Colonic mucosa (tissue), 4 donors: ENCODE measurements around the gene GPA33. TPM values are rescaled to one million over a fixed set of nuclear protein-coding genes. Genes with fewer than 3 reads are reported as not detected.
A peak's percentile ranks its signal among the peaks of the same experiment; 100 is the strongest.

Experiments
- DNase-seq: peaks from one replicate; pipeline ENCODE4 v3.0.0-alpha.2; 2020
- H3K27ac ChIP-seq: fragments of 200-600 bp; one replicate; pipeline ENCODE4 v1.8.0; 2021
- H3K27me3 ChIP-seq: fragments of 200-600 bp; one replicate; pipeline ENCODE4 v1.8.0; 2021
- H3K36me3 ChIP-seq: fragments of 200-600 bp; one replicate; pipeline ENCODE4 v1.8.0; 2021
- H3K4me1 ChIP-seq: fragments of 200-600 bp; one replicate; pipeline ENCODE4 v1.8.0; 2021; ENCODE audit warnings: mild to moderate bottlenecking
- H3K4me3 ChIP-seq: fragments of 200-600 bp; one replicate; pipeline ENCODE4 v1.8.0; 2021
- H3K9ac ChIP-seq, 2 donors: one replicate each; pipeline ENCODE4 v1.7.0; 2013; ENCODE audit warnings: control low read depth in 2 of 2, low read depth in 2 of 2, low read length in 2 of 2
- H3K9me3 ChIP-seq: fragments of 200-600 bp; one replicate; pipeline ENCODE4 v1.8.0; 2021
- CTCF ChIP-seq: fragments of 200-600 bp; IDR thresholded peaks from one replicate; pipeline ENCODE4 v1.8.0; 2022; ENCODE audit warnings: antibody characterized with exemption, mild to moderate bottlenecking
- intact Hi-C: fragments of 100-400 bp; cut with DNase I; formaldehyde crosslinking; loops from one replicate; pipeline ENCODE4 v1.14.1; 2022
- total RNA-seq, 2 donors: library from RNA; stranded (reverse); fragmentation: NEBNext Ultra II Directional in 1 of 2; extraction: Animal tissue kit (Norgen Biotek cat#: 25700) in 1 of 2; gene quantifications; one replicate each; pipeline ENCODE4 v1.2.1, GENCODE V29; 2021
- donor health status: healthy.
- donor health status: DM: no; HTN: no; CAD: no.
- donor health status: DM: no; HTN: no; CAD: no.

Gene GPA33
- total RNA-seq, 2 donors from 2014 or later: 438 to 531 TPM

DNA sequence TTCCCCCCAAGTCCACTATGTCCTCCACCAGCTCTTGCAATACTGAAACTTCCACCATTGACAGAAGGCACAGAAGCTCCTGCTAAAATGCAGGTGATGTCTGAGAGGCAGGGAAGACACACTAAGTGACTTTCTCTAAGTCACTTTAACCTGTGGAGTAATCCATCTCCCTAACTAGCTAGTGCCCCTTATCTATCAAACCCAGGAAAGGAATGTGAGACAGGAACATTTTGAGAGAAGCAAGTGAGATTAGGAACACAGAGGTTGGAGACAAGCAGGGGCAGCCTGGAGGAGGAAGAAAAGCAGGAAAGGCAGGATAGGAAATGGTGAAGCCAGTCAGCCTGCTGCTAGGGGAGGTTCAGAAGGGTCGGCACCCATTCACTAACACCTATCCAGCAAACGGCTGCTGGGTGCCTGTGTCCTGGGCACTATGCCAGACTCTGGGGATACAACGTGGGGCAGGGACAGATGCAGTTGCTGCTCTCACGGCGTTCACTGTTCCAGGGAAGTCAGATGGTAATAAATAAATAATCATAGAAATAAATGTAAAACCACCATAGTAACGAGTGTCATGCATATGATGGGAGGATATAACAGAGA is 7.0 kb downstream of the GPA33 start:
- H3K36me3 ChIP-seq: no peaks in the 10 kb centered on the region
- peaks cover 10% of the 10 kb centered on the region for H3K4me1 ChIP-seq
- no peak for TF ChIP-seq CTCF
- no peaks in the 10 kb centered on the region for H3K9me3 ChIP-seq
- no peak overlapping the region for H3K4me3 ChIP-seq
- peak; percentile 74 for DNase-seq
- intact Hi-C loops: no loop called here
- H3K27ac ChIP-seq: peak overlapping the region; percentile 93
- no peaks in the 10 kb centered on the region for H3K27me3 ChIP-seq
- H3K9ac ChIP-seq: peak overlapping the region; percentile 69 to 79

DNA sequence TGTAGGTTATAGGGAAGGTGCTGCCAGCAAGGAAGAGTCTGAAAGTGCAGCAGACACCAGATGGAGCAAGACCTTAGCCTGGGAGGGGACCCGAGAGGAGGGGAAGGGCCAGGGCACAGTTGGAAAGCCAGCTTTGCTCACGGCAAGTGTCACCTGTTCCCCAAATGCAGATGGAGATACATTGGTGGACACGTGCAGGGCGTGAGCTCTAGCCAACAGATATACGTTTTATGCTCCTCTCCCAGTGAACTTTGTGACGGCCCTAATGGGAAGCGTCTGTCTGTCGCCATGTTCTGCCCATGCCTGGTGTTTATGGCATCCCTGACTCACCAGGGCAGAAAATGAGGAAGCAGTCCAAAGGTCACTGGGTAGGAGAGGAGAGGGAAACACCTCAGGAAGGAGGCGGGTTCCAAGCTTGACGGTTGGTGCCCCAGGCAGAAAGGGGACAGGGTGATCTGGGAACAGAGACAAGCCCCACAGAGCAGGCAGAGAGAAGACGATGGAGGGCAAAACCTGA is 7.6 kb downstream of the GPA33 start:
- Histone ChIP-seq H3K36me3 (no peaks in the 10 kb centered on the region), H3K4me1 (peaks cover 10% of the 10 kb centered on the region), H3K9me3 (no peaks in the 10 kb centered on the region), H3K4me3 (no peak overlapping the region), H3K27ac (peak overlapping the region; percentile 93), H3K27me3 (no peaks in the 10 kb centered on the region), H3K9ac (peak overlapping the region; percentile 69 to 81)
- peak; percentile 94 for DNase-seq
- no peak for TF ChIP-seq CTCF
- intact Hi-C loops: no loop called here

DNA sequence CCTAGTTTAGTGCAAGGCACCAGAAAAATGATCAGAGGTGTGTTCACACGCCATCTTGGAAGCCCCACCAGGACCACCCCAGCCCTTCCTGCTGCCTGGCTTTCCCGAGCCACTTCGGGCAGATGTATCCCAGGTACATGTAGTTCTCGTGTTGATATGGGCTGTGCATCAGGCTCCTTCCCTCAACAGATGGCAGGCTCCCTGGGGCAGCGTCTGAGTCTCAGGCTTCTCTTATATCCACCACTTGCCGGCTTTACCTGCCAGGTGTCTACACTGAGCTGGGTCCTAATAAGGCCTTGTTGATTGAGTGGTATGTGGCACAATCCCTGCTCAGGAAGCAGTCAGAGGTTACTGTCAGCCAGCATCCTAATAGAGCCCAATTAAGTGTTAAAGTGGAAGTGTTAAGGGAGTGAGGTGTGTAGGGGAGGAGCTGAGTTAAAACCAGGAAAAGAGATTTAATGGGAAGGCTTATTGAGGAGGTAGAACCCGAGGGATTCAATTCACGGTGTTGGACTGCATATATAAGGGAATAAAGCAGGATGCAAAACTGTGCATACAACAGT is 8.5 kb downstream of the GPA33 start:
- Histone ChIP-seq H3K36me3 (no peaks in the 10 kb centered on the region), H3K9me3 (no peaks in the 10 kb centered on the region), H3K9ac (peak overlapping the region in 1 of 2 donors; percentile 81), H3K4me3 (no peak overlapping the region), H3K4me1 (peaks cover 10% of the 10 kb centered on the region), H3K27me3 (no peaks in the 10 kb centered on the region), H3K27ac (peak overlapping the region; percentile 93)
- intact Hi-C loops: no loop called here
- TF ChIP-seq CTCF: no peak
- DNase-seq: no peak

GRCh38 chr1:167077868-167078210 is 12.3 kb downstream of the GPA33 start:
- Histone ChIP-seq H3K27ac (no peak overlapping the region), H3K4me3 (no peak overlapping the region), H3K36me3 (no peaks in the 10 kb centered on the region), H3K9me3 (no peaks in the 10 kb centered on the region), H3K27me3 (no peaks in the 10 kb centered on the region), H3K4me1 (peaks cover 10% of the 10 kb centered on the region), H3K9ac (no peak overlapping the region)
- intact Hi-C loops: no loop called here
- TF ChIP-seq CTCF: no peak
- DNase-seq: no peak

GRCh38 chr1:167077128-167077867 is 12.9 kb downstream of the GPA33 start:
- Histone ChIP-seq H3K9ac (no peak overlapping the region), H3K4me1 (peaks cover 10% of the 10 kb centered on the region), H3K4me3 (no peak overlapping the region), H3K9me3 (no peaks in the 10 kb centered on the region), H3K27me3 (no peaks in the 10 kb centered on the region), H3K36me3 (no peaks in the 10 kb centered on the region), H3K27ac (no peak overlapping the region)
- no peak for DNase-seq
- TF ChIP-seq CTCF: no peak
- intact Hi-C loops: no loop called here
